HL-60/S4 treated with phorbol 12-myristate 13-acetate at 8.2 ng/mL for 4 days and 3 days (cell line): Measurements from ENCODE around the gene CADM2.

ENCODE experiments used
- in situ Hi-C: fragments of 300-500 bp; cut with MboI; formaldehyde crosslinking; loops from 2 replicates; pipeline ENCODE4 v1.15.0; 2022; ENCODE audit warnings: low sequenced_read_pairs

The CADM2 gene

GRCh38 chr3:84983490-84983889 lies 24.7 kb downstream of the CADM2 start:
- in situ Hi-C loops: no loop called here

GRCh38 chr3:84984429-84984828 lies 25.6 kb downstream of the CADM2 start:
- in situ Hi-C loops: no loop called here

DNA sequence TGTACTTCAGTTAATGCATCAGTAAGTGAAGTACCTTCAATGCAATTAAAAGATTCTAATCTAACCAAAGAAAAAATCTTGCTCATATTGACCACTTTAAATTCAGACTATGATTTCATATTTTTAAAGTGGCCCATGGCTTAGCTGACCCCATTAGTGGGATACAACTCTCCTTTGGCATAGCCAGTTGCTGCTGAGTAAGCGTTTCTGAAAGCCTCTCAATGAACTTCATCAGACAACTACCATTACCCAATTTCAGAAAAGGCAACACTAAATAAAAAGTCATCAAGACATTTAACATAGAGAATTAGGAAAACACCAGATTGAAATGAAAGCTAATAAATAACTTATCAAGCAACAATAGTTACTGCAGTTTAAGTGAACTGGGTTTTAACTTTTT lies 27.0 kb downstream of the CADM2 start:
- in situ Hi-C loops: no loop called here

- in situ Hi-C loops: no loop called here
Measured at GRCh38 chr3:84987706-84988504, 29.1 kb downstream of the CADM2 start.

- in situ Hi-C loops: no loop called here
Measured at GRCh38 chr3:84989102-84989501, 30.3 kb downstream of the CADM2 start.

DNA sequence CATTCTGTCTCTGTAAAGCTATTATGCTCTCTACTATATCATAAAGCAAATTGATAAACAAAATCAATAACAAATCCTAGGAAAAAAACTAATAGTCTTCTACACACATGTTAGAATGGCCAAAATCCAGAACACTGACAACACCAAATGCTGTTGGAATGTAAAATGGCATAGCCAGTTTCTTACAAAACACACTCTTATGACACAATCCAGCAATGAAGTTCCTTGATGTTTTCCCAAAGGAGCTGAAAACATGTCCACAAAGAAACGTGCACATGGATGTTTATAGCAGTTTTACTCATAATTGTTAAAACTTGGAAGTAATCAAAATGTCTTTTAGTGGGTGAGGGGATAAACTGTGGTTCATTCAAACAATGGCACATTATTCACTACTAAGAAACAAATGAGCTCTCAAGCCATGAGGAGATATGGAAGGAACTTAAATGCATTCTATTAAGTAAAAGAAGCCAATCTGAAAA lies 32.7 kb downstream of the CADM2 start:
- in situ Hi-C loops: no loop called here

- in situ Hi-C loops: no loop called here
Measured at GRCh38 chr3:84993956-84994355, 35.2 kb downstream of the CADM2 start.

DNA sequence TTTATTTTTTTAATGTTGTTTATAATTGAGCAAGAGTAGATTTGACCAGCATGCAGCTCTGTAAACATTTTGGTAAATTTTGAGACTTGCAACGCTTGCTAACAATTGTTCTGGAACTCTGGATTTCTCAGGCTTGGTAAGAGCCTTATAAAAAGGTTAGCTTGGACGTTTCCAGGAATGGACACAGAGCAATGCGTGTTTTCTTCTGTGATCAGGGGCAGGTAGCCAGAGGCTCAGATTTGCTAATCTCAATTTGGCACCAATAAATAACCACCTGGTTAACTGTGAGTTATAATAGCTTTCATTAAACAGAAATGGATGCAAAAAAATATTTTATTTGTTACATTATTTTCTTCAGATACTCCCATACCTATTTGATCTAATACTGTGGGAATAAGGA lies 39.8 kb downstream of the CADM2 start:
- in situ Hi-C loops: no loop called here

DNA sequence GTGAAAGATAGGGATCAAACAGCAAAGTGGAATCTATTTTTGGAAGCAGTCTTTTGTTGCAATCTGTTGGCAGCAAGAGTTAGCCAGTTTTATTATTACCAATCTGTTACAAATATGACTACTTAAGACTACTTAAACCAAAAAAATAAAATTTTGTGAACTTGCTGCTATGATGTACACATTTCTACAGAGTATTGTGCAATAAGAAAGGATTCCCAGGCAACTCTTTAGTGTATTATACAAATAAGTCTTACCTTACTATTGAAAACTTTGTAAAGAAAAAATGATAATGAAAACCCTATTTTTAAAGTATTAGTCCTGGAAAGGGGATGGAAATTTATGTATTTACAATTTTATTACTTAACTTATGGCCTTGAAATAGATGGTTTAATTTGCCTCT lies 44.7 kb downstream of the CADM2 start:
- in situ Hi-C loops: no loop called here

GRCh38 chr3:85004147-85004546 lies 45.4 kb downstream of the CADM2 start:
- in situ Hi-C loops: no loop called here

DNA sequence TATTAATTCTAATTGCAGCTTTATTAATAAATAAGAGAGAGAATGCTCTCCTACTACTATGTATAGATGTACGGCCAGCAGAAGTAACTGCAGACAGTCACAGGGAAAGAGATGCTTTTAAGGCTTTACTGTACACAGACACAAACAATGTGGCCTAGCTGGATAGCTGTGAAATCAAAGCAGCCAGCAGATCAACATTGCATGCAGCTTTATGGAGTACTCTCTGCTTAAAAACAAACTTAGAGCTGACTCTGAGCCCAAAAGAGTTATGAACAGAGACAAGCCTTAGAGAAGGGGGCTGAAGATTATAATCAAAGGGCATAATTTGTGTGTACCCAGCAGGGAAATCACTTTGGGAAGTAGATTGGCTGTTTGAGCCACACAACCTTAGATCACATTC lies 47.2 kb downstream of the CADM2 start:
- in situ Hi-C loops: no loop called here

DNA sequence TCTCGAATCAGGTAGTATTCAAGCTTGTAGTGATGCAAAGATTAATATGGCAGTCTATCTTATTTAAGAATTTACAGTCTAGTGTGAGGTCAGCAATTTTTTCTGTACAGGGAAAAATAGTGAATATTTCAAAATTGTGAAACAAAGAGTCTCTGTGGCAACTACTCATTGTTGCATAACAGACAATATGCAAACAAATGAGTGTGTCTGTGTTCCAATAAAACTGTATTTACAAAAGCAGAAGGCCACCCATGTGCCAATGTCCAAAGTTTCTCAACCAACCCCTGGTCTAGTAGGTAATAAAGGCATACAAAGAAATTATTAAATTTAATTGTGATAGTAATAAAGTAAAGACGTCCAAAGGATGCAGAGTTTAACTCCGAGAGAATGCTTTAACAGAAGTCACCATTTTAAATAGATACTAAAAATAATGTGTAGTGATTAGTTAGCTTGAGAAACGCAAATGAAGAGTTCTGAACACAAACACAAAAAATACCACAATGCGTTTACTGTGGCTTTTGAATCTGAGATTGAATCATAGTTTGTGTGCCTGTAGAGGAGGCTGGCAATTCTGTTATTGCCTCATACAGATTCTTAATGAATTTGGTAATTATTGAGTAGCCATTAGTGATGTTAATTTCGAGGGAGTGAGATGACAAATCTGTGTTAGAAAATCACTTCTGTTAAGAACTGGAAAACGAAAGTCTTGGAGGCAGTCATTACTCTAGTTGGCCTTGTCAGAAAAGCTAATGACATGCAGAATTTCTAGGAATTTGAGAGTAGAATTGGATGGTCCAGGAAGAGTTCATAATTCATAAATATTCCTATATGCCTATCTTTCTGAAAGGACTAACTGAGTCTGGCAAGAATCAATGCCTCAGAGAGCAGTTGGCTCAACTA lies 48.7 kb downstream of the CADM2 start:
- in situ Hi-C loops: no loop called here

DNA sequence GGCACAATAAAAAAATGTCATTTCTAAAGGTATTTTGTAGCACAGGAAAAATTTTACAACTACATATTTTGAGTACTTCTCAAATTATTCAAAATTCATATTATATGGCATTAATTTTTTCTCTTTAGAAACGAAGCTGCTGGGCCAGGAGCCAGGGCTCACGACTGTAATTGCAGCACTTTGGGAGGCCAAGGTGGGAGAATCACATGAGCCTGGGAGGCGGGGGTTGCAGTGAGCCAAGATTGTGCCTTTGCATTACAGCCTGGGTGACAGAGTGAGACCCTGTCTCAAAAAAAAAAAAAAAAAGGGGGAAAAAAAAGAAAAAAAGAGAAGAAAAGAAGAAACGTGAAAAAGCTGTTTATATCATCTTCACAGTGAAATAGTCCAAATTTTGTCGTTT lies 62.0 kb downstream of the CADM2 start:
- in situ Hi-C loops: no loop called here

DNA sequence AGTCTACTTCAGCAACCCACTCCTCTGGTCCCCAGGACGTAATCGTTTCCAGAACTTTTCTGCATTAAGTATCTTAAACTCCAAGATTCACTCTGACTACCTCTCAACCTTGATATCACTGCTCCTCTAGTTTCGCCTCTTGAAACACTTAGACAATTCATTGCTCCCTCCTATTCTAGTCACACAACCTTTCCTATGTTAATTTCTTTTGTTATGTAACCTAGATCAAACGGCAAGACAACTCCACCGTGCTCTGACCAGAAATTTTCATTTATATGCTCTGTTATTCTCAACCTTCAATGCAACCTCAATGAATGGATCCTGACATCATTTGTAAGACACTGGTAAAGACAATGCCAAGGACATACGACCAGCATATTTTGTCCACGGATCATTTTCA lies 71.3 kb downstream of the CADM2 start:
- in situ Hi-C loops: no loop called here

DNA sequence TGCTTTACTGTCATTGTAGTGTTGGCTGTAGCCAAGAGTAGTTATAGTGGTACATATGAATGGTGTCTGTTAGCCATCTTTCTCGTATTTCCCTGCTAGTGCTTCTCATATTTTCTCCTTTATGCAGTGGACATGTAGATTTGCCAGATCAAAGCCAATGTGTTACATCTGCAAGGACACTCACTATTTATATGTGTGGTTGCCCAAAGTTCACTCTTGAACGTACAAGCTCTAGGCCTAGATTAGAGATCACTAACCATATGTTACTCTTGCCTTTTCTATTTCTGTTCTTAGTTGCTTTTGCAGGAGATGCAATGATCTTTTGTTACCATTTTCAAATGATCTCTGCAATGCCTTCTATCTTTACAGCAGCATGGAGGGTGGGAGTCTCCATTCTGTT lies 78.4 kb downstream of the CADM2 start:
- in situ Hi-C loops: no loop called here

DNA sequence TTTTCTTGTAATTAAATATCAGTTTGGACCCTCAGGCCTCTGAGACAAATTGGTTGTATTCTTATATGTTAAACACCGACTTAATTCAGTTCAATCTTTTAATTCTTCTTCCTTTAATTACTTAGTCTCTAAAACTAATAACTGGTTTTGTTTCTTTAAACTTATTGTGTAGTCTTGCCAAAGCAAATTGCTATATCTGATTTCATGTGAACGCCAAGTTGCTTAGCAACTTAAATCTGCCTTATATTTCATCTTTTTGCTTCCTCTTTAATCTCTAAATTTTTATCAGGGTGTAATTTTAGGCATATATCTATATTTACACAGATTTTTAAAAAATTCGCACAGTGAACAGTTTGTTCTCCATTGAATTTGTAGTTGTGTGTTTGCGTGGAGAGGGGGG lies 82.2 kb downstream of the CADM2 start:
- in situ Hi-C loops: no loop called here

GRCh38 chr3:85041562-85042055 lies 82.8 kb downstream of the CADM2 start:
- in situ Hi-C loops: no loop called here

GRCh38 chr3:85050821-85051220 lies 92.0 kb downstream of the CADM2 start:
- in situ Hi-C loops: no loop called here

GRCh38 chr3:85051786-85052185 lies 93.0 kb downstream of the CADM2 start:
- in situ Hi-C loops: no loop called here

GRCh38 chr3:85053626-85054025 lies 94.8 kb downstream of the CADM2 start:
- in situ Hi-C loops: no loop called here

- in situ Hi-C loops: no loop called here
Measured at GRCh38 chr3:85054579-85054978, 95.8 kb downstream of the CADM2 start.

GRCh38 chr3:85068911-85069310 lies 110.1 kb downstream of the CADM2 start:
- in situ Hi-C loops: no loop called here
